Sigmoid colon (tissue), 4 donors: ENCODE data around the gene FITM2.

Experiments used
- CTCF ChIP-seq, 4 experiments: fragments of 450-650 bp in 3 of 4; fragments of 200-600 bp in 1 of 4; IDR thresholded peaks; one replicate each; pipeline ENCODE4 v1.5.1; 2016 to 2019; ENCODE audit warnings: antibody characterized with exemption in 4 of 4, mild to moderate bottlenecking in 3 of 4, moderate library complexity in 2 of 4
- POLR2AphosphoS5 ChIP-seq, 4 donors: sonication (generic); formaldehyde crosslinking; IDR thresholded peaks; one replicate each; pipeline ENCODE4 v1.6.1; 2017; ENCODE audit warnings: antibody characterized with exemption in 4 of 4

- TF ChIP-seq POLR2AphosphoS5 (IDR thresholded peaks at IDR 0.05) = no peak
- no peak for TF ChIP-seq CTCF (IDR thresholded peaks at IDR 0.05)
These were observed 31.8 kb downstream of the FITM2 start for GRCh38 chr20:44279228-44279627.
